T-helper 2 cell treated with Interferon-gamma antibody and Interleukin-4, amounts not matched to agents 100 ng/mL and 5 ng/mL, for 36 hours (primary cell): ENCODE measurements around the gene METRN. TPM values are rescaled to one million over a fixed set of nuclear protein-coding genes. Genes with fewer than 3 reads are reported as not detected.
"Not testable (repeated sequence)": the region's sequence is repeated elsewhere in the genome, so short reads cannot be mapped to it uniquely, and the experiment has no call there.

Source experiments
- intact Hi-C: fragments of 100-400 bp; cut with micrococcal nuclease; formaldehyde crosslinking; loops from one replicate; pipeline ENCODE4 v1.15.1; 2023
- total RNA-seq: library from RNA; stranded (reverse); gene quantifications from 2 replicates; pipeline ENCODE4 v1.2.3, GENCODE V29; 2022

METRN gene
- total RNA-seq, 1 donor from 2014 or later, result 10.3 TPM

- intact Hi-C loops, result no loop called here
Observed at GRCh38 chr16:708019-708418, 6.9 kb upstream of the METRN start.

GRCh38 chr16:708959-709358 is 6.0 kb upstream of the METRN start:
- intact Hi-C loops, result no loop called here

- intact Hi-C loops, result no loop called here
Observed at GRCh38 chr16:709566-710499, 5.1 kb upstream of the METRN start.

GRCh38 chr16:710500-711075 is 4.3 kb upstream of the METRN start:
- intact Hi-C loops, result loop anchor here (1.0 kb wide), 1 partner anchor 75 kb away; no protein-coding TSS in a partner anchor

GRCh38 chr16:711084-711483 is 3.8 kb upstream of the METRN start:
- intact Hi-C loops, result loop anchor here (1.0 kb wide), 1 partner anchor 74 kb away; no protein-coding TSS in a partner anchor

GRCh38 chr16:711548-712320 is 3.2 kb upstream of the METRN start:
- intact Hi-C loops, result loop anchor here (1.0 kb wide), 1 partner anchor 74 kb away; no protein-coding TSS in a partner anchor

GRCh38 chr16:712740-713250 is 2.1 kb upstream of the METRN start:
- intact Hi-C loops, result not testable (repeated sequence)

- intact Hi-C loops, result loop anchor here (2.0 kb wide), 1 partner anchor 27 kb away; the partner anchor contains the start of gene CIAO3
Observed at GRCh38 chr16:714079-714478, 839 bp upstream of the METRN start.

- intact Hi-C loops, result loop anchor here (2.0 kb wide), 1 partner anchor 25 kb away; the partner anchor contains the start of gene CIAO3
Observed at GRCh38 chr16:715477-716199, 720 bp downstream of the METRN start.

- intact Hi-C loops, result no loop called here
Observed at GRCh38 chr16:716200-716568, 1.3 kb downstream of the METRN start.

GRCh38 chr16:716768-717325 is 1.9 kb downstream of the METRN start:
- intact Hi-C loops, result no loop called here

GRCh38 chr16:717450-718245 is 2.7 kb downstream of the METRN start:
- intact Hi-C loops, result no loop called here

GRCh38 chr16:718389-718788 is 3.5 kb downstream of the METRN start:
- intact Hi-C loops, result no loop called here

GRCh38 chr16:718922-719321 is 4.0 kb downstream of the METRN start:
- intact Hi-C loops, result no loop called here

GRCh38 chr16:719815-720446 is 5.0 kb downstream of the METRN start:
- intact Hi-C loops, result no loop called here

- intact Hi-C loops, result no loop called here
Observed at GRCh38 chr16:720447-720989, 5.6 kb downstream of the METRN start.

- intact Hi-C loops, result no loop called here
Observed at GRCh38 chr16:720990-721764, 6.3 kb downstream of the METRN start, which contains the start of gene ANTKMT. ANTKMT (plus strand) TSS chr16:721146; CDS start chr16:721275, 129 bp downstream.
